Psoas muscle (tissue), 8 donors: ENCODE measurements around the gene BBX. TPM values are rescaled to one million over a fixed set of nuclear protein-coding genes. Genes with fewer than 3 reads are reported as not detected.

ENCODE experiments used
- ATAC-seq, 4 donors: fragments of 200-7000 bp; cut with Tn5 transposase; one replicate each; pipeline ENCODE4 v1.9.1; 2020; ENCODE audit warnings: moderate library complexity in 3 of 4, mild to moderate bottlenecking in 2 of 4
- DNase-seq, 2 donors: peaks; one replicate each; pipeline ENCODE4 v3.0.0-alpha.2; 2020
- H3K27ac ChIP-seq: fragments of 200-600 bp; one replicate; pipeline ENCODE4 v1.8.0; 2022
- H3K27me3 ChIP-seq, 3 donors: fragments of 200-600 bp in 1 of 3; one replicate each; pipeline versions ENCODE4 v1.6.1 to v1.8.0; 2013 to 2022; ENCODE audit warnings: low read length in 2 of 3, mild to moderate bottlenecking in 2 of 3, moderate library complexity in 1 of 3; ENCODE audit not compliant: insufficient read depth in 3 of 3
- H3K36me3 ChIP-seq, 2 donors: fragments of 200-600 bp in 1 of 2; one replicate each; pipeline versions ENCODE4 v1.6.1 to v1.8.0; 2013 to 2022; ENCODE audit warnings: low read depth in 1 of 2, mild to moderate bottlenecking in 1 of 2, moderate library complexity in 1 of 2; ENCODE audit not compliant: insufficient read depth in 1 of 2
- H3K4me1 ChIP-seq: fragments of 200-600 bp; one replicate; pipeline ENCODE4 v1.8.0; 2022
- H3K4me3 ChIP-seq: fragments of 200-600 bp; one replicate; pipeline ENCODE4 v1.8.0; 2022; ENCODE audit warnings: mild to moderate bottlenecking
- H3K9me3 ChIP-seq: fragments of 200-600 bp; one replicate; pipeline ENCODE4 v1.8.0; 2022
- CTCF ChIP-seq: fragments of 200-600 bp; IDR thresholded peaks from one replicate; pipeline ENCODE4 v1.8.0; 2022; ENCODE audit warnings: antibody characterized with exemption
- WGBS, 3 donors: extraction: QIAGEN DNeasy Blood & Tissue Kit; methylation state at CpG; one replicate each; pipeline versions ENCODE4 v1.1.6 to v1.1.7; 2013; 5-methylcytosine and 5-hydroxymethylcytosine counted together
- intact Hi-C, 2 donors: fragments of 100-400 bp; cut with DNase I; formaldehyde crosslinking; loops; one replicate each; pipeline versions ENCODE4 v1.11.0 to v1.14.2; 2022
- polyA plus RNA-seq, 3 donors: library from polyadenylated mRNA; stranded (reverse); fragments of 200-250 nt; gene quantifications; one replicate each; pipeline ENCODE4 v1.2.3, GENCODE V29; 2013
- total RNA-seq, 4 donors: library from RNA; stranded (reverse); fragmentation: NEBNext Ultra II Directional in 2 of 4; extraction: Animal tissue kit (Norgen Biotek cat#: 25700) in 2 of 4; gene quantifications; one replicate each; pipeline versions ENCODE4 v1.2.1 to v1.2.4, GENCODE V29; 2021 to 2023
- donor health status: healthy with polysubstance abuse.
- donor health status: DM: no; HTN: no; CAD: no; lungs with moderate emphysema.
- donor health status: Bipolar disorder and iron deficiency.
- donor health status: healthy.
- donor health status: DM: yes; HTN: yes; CAD: no.
- donor health status: DM: no; HTN: no; CAD: no.
- donor health status: DM: no; HTN: no; CAD: no.
- donor health status: DM: yes; HTN: yes; CAD: no.

Gene BBX
- total and polyA plus RNA-seq, 7 donors = 2.2 to 30.4 (median 16.2) TPM

GRCh38 chr3:107604057-107604822, 81.5 kb downstream of the BBX start:
- DNase-seq = no peak
- ATAC-seq = peak; percentile 75 to 96 (median 92)
- WGBS, 3 donors = 61 to 76% (median 65%) methylated on average over 7 of the region's 7 CpGs
- intact Hi-C loops = no loop called here
- H3K27me3 ChIP-seq = no peaks in the 10 kb centered on the region
- H3K4me1 ChIP-seq = peaks cover 20% of the 10 kb centered on the region
- no peak overlapping the region for H3K4me3 ChIP-seq
- no peaks in the 10 kb centered on the region for H3K9me3 ChIP-seq
- H3K36me3 ChIP-seq = no peaks in the 10 kb centered on the region
- H3K27ac ChIP-seq = peak overlapping the region; percentile 51
- no peak for TF ChIP-seq CTCF

- Histone ChIP-seq H3K4me1 (no peaks in the 10 kb centered on the region), H3K9me3 (peaks cover 6% of the 10 kb centered on the region), H3K4me3 (no peak overlapping the region), H3K36me3 (no peaks in the 10 kb centered on the region), H3K27me3 (no peaks in the 10 kb centered on the region), H3K27ac (no peak overlapping the region)
- DNase-seq (no peak), ATAC-seq (no peak)
- intact Hi-C loops = no loop called here
- WGBS, 3 donors = 42 to 59% (median 54%) methylated on average over 1 of the region's 1 CpG
- no peak for TF ChIP-seq CTCF
These were observed 89.2 kb downstream of the BBX start for GRCh38 chr3:107611775-107612469.

GRCh38 chr3:107612664-107613084, 89.9 kb downstream of the BBX start:
- Histone ChIP-seq H3K27me3 (no peaks in the 10 kb centered on the region), H3K36me3 (no peaks in the 10 kb centered on the region), H3K4me1 (no peaks in the 10 kb centered on the region), H3K4me3 (no peak overlapping the region), H3K9me3 (peaks cover 6% of the 10 kb centered on the region), H3K27ac (no peak overlapping the region)
- DNase-seq = no peak
- intact Hi-C loops = no loop called here
- ATAC-seq = no peak
- 96 to 100% (median 97%) methylated on average over 2 of the region's 2 CpGs for WGBS, 3 donors
- TF ChIP-seq CTCF = no peak

- WGBS, 3 donors = 87 to 91% (median 88%) methylated on average over 2 of the region's 2 CpGs
- intact Hi-C loops = loop anchor here in 1 of 2 donors (5.0 kb wide), 1 partner anchor 33 kb away; no protein-coding TSS in a partner anchor
- no peak overlapping the region for H3K27ac ChIP-seq
- no peaks in the 10 kb centered on the region for H3K9me3 ChIP-seq
- no peak overlapping the region for H3K4me3 ChIP-seq
- no peaks in the 10 kb centered on the region for H3K27me3 ChIP-seq
- TF ChIP-seq CTCF = no peak
- peaks cover 8% of the 10 kb centered on the region for H3K4me1 ChIP-seq
- no peaks in the 10 kb centered on the region for H3K36me3 ChIP-seq
- DNase-seq (no peak), ATAC-seq (no peak)
These were observed 96.8 kb downstream of the BBX start for GRCh38 chr3:107619549-107619948.
